HCT116 (cell line): ENCODE data around the gene PLEKHA4. TPM values are rescaled to one million over a fixed set of nuclear protein-coding genes. Genes with fewer than 3 reads are reported as not detected.

Experiments used
- ATAC-seq: fragments of 200-7000 bp; cut with Tn5 transposase; 2 replicates; pipeline ENCODE4 v1.9.1; 2020; ENCODE audit warnings: mild to moderate bottlenecking, moderate library complexity
- BruUV-seq: library from RNA; stranded (reverse); fragments of 400-500 nt; replicated peaks from 2 replicates; lab custom pipeline; 2021; lab: Mats Ljungman, UMichigan
- CTCF ChIA-PET: fragments of 300-600 bp; sonication (Branson Sonifier 250); formaldehyde crosslinking; loops from one replicate; lab custom pipeline; 2021; ENCODE audit warnings: antibody characterized with exemption; lab: Charles Lee
- POLR2A ChIA-PET: fragments of 300-600, 350-600 bp; sonication (Branson Sonifier 250); formaldehyde crosslinking; loops from one replicate; lab custom pipeline; 2021; ENCODE audit warnings: antibody characterized with exemption; lab: Charles Lee
- RAD21 ChIA-PET, 2 experiments: fragments of 300-600 bp; sonication (Branson Sonifier 250); formaldehyde crosslinking; loops; one replicate each; lab custom pipeline; 2023; ENCODE audit warnings: low total read pairs in 2 of 2; ENCODE audit not compliant: uncharacterized antibody in 2 of 2, unreplicated experiment in 2 of 2, low non-redundant PET in 1 of 2; lab: Charles Lee
- DNase-seq: peaks from one replicate; pipeline ENCODE4 v3.0.0-alpha.2; 2010; ENCODE audit warnings: low read depth, low spot score
- H2AFZ ChIP-seq: fragments of 200-600 bp; shearing (Covaris generic), sonication (generic); 2 replicates; pipeline ENCODE4 v1.6.1; 2017; ENCODE audit warnings: low read depth, mixed run types, mixed read lengths, antibody characterized with exemption, low read length; ENCODE audit not compliant: poor library complexity, severe bottlenecking
- H3K27ac ChIP-seq: 2 replicates; pipeline ENCODE4 v1.5.1; 2012; ENCODE audit warnings: low read depth, low read length
- H3K27me3 ChIP-seq: fragments of 200-600 bp; sonication (generic); 2 replicates; pipeline ENCODE4 v1.6.1; 2016; ENCODE audit warnings: mixed run types, low read length, mixed read lengths; ENCODE audit not compliant: insufficient read depth
- H3K36me3 ChIP-seq, 2 experiments: fragments of 200-500 bp in 1 of 2; fragments of 200-600 bp in 1 of 2; sonication (Bioruptor generic) in 1 of 2; sonication (generic) in 1 of 2; 2 replicates each; pipeline versions ENCODE4 v1.5.1 to v1.6.1; 2014 to 2016; ENCODE audit warnings: low read length in 2 of 2, inconsistent platforms in 1 of 2, mixed read lengths in 1 of 2, mixed run types in 1 of 2; ENCODE audit not compliant: insufficient read depth in 2 of 2, control insufficient read depth in 1 of 2
- H3K4me1 ChIP-seq, 2 experiments: fragments of 200-600 bp in 1 of 2; sonication (generic) in 1 of 2; 2 replicates each; pipeline versions ENCODE4 v1.5.1 to v1.6.1; 2012 to 2017; ENCODE audit warnings: low read length in 2 of 2, inconsistent platforms in 1 of 2, mild to moderate bottlenecking in 1 of 2, mixed read lengths in 1 of 2, mixed run types in 1 of 2, moderate library complexity in 1 of 2; ENCODE audit not compliant: insufficient read depth in 2 of 2, control insufficient read depth in 1 of 2
- H3K4me2 ChIP-seq: fragments of 200-600 bp; sonication (generic); 2 replicates; pipeline ENCODE4 v1.6.1; 2017; ENCODE audit warnings: mixed run types, low read length, mixed read lengths
- H3K4me3 ChIP-seq, 2 experiments: fragments of 200-600 bp in 1 of 2; sonication (generic) in 1 of 2; replicated peaks in 1 of 2; 2 replicates each; pipeline ENCODE4 v1.5.1; 2011 to 2016; ENCODE audit warnings: low read length in 2 of 2, control low read depth in 1 of 2, low read depth in 1 of 2, mild to moderate bottlenecking in 1 of 2, mixed read lengths in 1 of 2, mixed run types in 1 of 2
- H3K79me2 ChIP-seq: fragments of 200-600 bp; sonication (generic); 2 replicates; pipeline ENCODE4 v1.6.1; 2017; ENCODE audit warnings: mild to moderate bottlenecking, mixed run types, low read length, moderate library complexity, mixed read lengths; ENCODE audit not compliant: insufficient read depth
- H3K9ac ChIP-seq: fragments of 200-600 bp; sonication (generic); 2 replicates; pipeline ENCODE4 v1.6.1; 2016; ENCODE audit warnings: low read length, mixed read lengths
- H3K9me2 ChIP-seq: fragments of 200-600 bp; sonication (generic), shearing (Covaris generic); 2 replicates; pipeline ENCODE4 v1.6.1; 2017; ENCODE audit warnings: mixed run types, mild to moderate bottlenecking, moderate library complexity; ENCODE audit not compliant: insufficient read depth
- H3K9me3 ChIP-seq, 2 experiments: fragments of 200-500 bp in 1 of 2; fragments of 200-600 bp in 1 of 2; sonication (Bioruptor generic) in 1 of 2; sonication (generic) in 1 of 2; 2 replicates each; pipeline ENCODE4 v1.6.1; 2014 to 2017; ENCODE audit warnings: low read length in 2 of 2, mixed read lengths in 2 of 2, inconsistent platforms in 1 of 2, low read depth in 1 of 2, mild to moderate bottlenecking in 1 of 2, mixed run types in 1 of 2, moderate library complexity in 1 of 2; ENCODE audit not compliant: control insufficient read depth in 1 of 2, insufficient read depth in 1 of 2
- H4K20me1 ChIP-seq: fragments of 200-600 bp; sonication (generic), shearing (Covaris generic); 2 replicates; pipeline ENCODE4 v1.6.1; 2017; ENCODE audit warnings: mixed run types, mild to moderate bottlenecking, moderate library complexity; ENCODE audit not compliant: insufficient read depth
- CBX3 ChIP-seq: IDR thresholded peaks from 2 replicates; pipeline ENCODE4 v1.6.1; 2012; ENCODE audit warnings: low read depth
- CEBPB ChIP-seq: IDR thresholded peaks from 2 replicates; pipeline ENCODE4 v1.6.1; 2012; ENCODE audit warnings: low read depth
- FOSL1 ChIP-seq: IDR thresholded peaks from 2 replicates; pipeline ENCODE4 v1.6.1; 2012; ENCODE audit warnings: low read depth
- JUND ChIP-seq: IDR thresholded peaks from 2 replicates; pipeline ENCODE4 v1.6.1; 2012
- POLR2A ChIP-seq: IDR thresholded peaks from 2 replicates; pipeline ENCODE4 v1.7.0; 2011; ENCODE audit warnings: borderline replicate concordance; ENCODE audit not compliant: insufficient read depth, insufficient read length; ENCODE audit errors: extremely low read depth
- POLR2AphosphoS5 ChIP-seq: IDR thresholded peaks from 2 replicates; pipeline ENCODE4 v1.6.1; 2011; ENCODE audit warnings: mild to moderate bottlenecking, low read depth, low read length, moderate library complexity
- RAD21 ChIP-seq: IDR thresholded peaks from 2 replicates; pipeline ENCODE4 v1.6.1; 2012; ENCODE audit warnings: low read depth, mild to moderate bottlenecking
- SIN3A ChIP-seq: IDR thresholded peaks from 2 replicates; pipeline ENCODE4 v1.6.1; 2012; ENCODE audit warnings: low read depth
- TCF7L2 ChIP-seq: IDR thresholded peaks from 2 replicates; pipeline ENCODE4 v1.7.0; 2011; ENCODE audit warnings: borderline replicate concordance, inconsistent platforms; ENCODE audit not compliant: insufficient read depth, insufficient read length; ENCODE audit errors: extremely low read depth
- YY1 ChIP-seq: IDR thresholded peaks from 2 replicates; pipeline ENCODE4 v1.6.1; 2011; ENCODE audit warnings: low read length, low read depth, moderate library complexity, mild to moderate bottlenecking; ENCODE audit not compliant: insufficient replicate concordance; ENCODE audit errors: extremely low read depth
- ZNF274 ChIP-seq: fragments of 200-500 bp; sonication (Bioruptor generic); IDR thresholded peaks from 2 replicates; pipeline ENCODE4 v1.6.1; 2014; ENCODE audit warnings: mild to moderate bottlenecking, low read depth, low read length, inconsistent platforms
- intact Hi-C: fragments of 100-400 bp; cut with micrococcal nuclease; formaldehyde crosslinking; loops from 2 replicates; pipeline ENCODE4 v1.10.0; 2022
- total RNA-seq: library from RNA; stranded (reverse); gene quantifications from one replicate; pipeline ENCODE4 v1.2.1, GENCODE V29; 2021; ENCODE audit not compliant: unreplicated experiment
- TF ChIP-seq, protein P1 (sequence below): IDR thresholded peaks from 2 replicates; pipeline ENCODE4 v1.6.1; 2012
- TF ChIP-seq, protein P2 (sequence below): IDR thresholded peaks from 2 replicates; pipeline ENCODE4 v1.6.1; 2011; ENCODE audit warnings: mild to moderate bottlenecking, low read length, moderate library complexity; ENCODE audit not compliant: insufficient replicate concordance; ENCODE audit errors: extremely low read depth
- TF ChIP-seq, protein P3 (sequence below), 3 experiments: fragments of 200-600 bp in 1 of 3; sonication (generic) in 1 of 3; IDR thresholded peaks in 2 of 3; conservative IDR thresholded peaks in 1 of 3; 2 replicates each; pipeline ENCODE4 v1.5.1; 2012 to 2017; ENCODE audit warnings: low read depth in 2 of 3, low read length in 2 of 3, antibody characterized with exemption in 1 of 3, borderline replicate concordance in 1 of 3, control low read depth in 1 of 3, mild to moderate bottlenecking in 1 of 3, mixed read lengths in 1 of 3, mixed run types in 1 of 3, moderate library complexity in 1 of 3; ENCODE audit not compliant: insufficient read depth in 1 of 3
- TF ChIP-seq, protein P4 (sequence below): IDR thresholded peaks from 2 replicates; pipeline ENCODE4 v1.6.1; 2012; ENCODE audit warnings: low read depth
- TF ChIP-seq, protein P5 (sequence below): IDR thresholded peaks from 2 replicates; pipeline ENCODE4 v1.6.1; 2012

Gene PLEKHA4
- total RNA-seq, 1 experiment from 2014 or later = 20.4 TPM

DNA sequence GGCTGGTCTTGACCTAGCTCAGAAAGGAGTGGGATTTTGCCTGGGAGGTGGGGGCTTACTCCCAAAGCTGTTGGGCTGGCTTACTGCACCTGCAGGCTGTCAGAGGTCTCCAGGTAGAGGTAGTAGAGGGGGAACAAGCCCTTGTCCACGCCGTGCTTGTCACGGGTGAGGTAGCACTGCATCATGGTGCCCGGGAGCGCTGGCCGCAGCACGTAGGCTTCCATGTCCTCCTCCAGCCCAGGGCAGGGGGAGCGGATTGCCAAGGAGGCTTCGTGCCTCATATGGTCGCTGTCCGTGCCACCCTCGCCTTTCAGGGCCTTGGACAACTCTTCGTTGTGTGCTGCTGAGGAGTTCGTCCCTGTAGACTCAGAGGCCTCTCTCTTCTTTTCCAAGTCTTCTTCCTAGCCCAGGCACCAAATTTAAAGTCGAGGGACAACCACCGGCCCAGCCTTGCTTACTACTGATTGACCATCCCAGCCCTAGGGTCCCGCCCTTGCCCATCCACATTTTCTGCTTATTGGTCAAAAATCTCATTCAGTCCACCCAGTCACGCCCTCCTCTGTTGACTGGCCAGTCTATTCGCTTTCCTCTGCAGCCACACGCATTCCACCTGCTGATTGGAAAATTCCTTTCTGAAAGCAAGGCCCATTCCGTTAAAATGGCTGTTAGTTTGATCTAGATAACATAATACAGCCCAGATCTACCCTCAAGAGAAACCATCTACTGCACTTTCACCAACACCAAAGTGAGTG is 19.6 kb upstream of the PLEKHA4 start:
- TF ChIP-seq, protein P1, sequence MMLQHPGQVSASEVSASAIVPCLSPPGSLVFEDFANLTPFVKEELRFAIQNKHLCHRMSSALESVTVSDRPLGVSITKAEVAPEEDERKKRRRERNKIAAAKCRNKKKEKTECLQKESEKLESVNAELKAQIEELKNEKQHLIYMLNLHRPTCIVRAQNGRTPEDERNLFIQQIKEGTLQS = no peak
- TF ChIP-seq TCF7L2 = no peak
- TF ChIP-seq, protein P2, sequence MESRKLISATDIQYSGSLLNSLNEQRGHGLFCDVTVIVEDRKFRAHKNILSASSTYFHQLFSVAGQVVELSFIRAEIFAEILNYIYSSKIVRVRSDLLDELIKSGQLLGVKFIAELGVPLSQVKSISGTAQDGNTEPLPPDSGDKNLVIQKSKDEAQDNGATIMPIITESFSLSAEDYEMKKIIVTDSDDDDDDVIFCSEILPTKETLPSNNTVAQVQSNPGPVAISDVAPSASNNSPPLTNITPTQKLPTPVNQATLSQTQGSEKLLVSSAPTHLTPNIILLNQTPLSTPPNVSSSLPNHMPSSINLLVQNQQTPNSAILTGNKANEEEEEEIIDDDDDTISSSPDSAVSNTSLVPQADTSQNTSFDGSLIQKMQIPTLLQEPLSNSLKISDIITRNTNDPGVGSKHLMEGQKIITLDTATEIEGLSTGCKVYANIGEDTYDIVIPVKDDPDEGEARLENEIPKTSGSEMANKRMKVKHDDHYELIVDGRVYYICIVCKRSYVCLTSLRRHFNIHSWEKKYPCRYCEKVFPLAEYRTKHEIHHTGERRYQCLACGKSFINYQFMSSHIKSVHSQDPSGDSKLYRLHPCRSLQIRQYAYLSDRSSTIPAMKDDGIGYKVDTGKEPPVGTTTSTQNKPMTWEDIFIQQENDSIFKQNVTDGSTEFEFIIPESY = no peak
- TF ChIP-seq POLR2AphosphoS5 = no peak
- TF ChIP-seq, protein P3, sequence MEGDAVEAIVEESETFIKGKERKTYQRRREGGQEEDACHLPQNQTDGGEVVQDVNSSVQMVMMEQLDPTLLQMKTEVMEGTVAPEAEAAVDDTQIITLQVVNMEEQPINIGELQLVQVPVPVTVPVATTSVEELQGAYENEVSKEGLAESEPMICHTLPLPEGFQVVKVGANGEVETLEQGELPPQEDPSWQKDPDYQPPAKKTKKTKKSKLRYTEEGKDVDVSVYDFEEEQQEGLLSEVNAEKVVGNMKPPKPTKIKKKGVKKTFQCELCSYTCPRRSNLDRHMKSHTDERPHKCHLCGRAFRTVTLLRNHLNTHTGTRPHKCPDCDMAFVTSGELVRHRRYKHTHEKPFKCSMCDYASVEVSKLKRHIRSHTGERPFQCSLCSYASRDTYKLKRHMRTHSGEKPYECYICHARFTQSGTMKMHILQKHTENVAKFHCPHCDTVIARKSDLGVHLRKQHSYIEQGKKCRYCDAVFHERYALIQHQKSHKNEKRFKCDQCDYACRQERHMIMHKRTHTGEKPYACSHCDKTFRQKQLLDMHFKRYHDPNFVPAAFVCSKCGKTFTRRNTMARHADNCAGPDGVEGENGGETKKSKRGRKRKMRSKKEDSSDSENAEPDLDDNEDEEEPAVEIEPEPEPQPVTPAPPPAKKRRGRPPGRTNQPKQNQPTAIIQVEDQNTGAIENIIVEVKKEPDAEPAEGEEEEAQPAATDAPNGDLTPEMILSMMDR (IDR thresholded peaks at IDR 0.05 in 2 of 3, conservative IDR thresholded peaks at IDR 0.05 in 1 of 3; ENCODE audit: borderline replicate concordance in 1 of 3, insufficient read depth in 1 of 3, low read depth in 2 of 3, low read length in 2 of 3) = no peak
- TF ChIP-seq FOSL1 = no peak
- no peak for TF ChIP-seq ZNF274
- no peak for TF ChIP-seq RAD21
- TF ChIP-seq POLR2A = no peak
- no peak for TF ChIP-seq JUND
- TF ChIP-seq CBX3 = no peak
- TF ChIP-seq, protein P4, sequence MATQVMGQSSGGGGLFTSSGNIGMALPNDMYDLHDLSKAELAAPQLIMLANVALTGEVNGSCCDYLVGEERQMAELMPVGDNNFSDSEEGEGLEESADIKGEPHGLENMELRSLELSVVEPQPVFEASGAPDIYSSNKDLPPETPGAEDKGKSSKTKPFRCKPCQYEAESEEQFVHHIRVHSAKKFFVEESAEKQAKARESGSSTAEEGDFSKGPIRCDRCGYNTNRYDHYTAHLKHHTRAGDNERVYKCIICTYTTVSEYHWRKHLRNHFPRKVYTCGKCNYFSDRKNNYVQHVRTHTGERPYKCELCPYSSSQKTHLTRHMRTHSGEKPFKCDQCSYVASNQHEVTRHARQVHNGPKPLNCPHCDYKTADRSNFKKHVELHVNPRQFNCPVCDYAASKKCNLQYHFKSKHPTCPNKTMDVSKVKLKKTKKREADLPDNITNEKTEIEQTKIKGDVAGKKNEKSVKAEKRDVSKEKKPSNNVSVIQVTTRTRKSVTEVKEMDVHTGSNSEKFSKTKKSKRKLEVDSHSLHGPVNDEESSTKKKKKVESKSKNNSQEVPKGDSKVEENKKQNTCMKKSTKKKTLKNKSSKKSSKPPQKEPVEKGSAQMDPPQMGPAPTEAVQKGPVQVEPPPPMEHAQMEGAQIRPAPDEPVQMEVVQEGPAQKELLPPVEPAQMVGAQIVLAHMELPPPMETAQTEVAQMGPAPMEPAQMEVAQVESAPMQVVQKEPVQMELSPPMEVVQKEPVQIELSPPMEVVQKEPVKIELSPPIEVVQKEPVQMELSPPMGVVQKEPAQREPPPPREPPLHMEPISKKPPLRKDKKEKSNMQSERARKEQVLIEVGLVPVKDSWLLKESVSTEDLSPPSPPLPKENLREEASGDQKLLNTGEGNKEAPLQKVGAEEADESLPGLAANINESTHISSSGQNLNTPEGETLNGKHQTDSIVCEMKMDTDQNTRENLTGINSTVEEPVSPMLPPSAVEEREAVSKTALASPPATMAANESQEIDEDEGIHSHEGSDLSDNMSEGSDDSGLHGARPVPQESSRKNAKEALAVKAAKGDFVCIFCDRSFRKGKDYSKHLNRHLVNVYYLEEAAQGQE = no peak
- TF ChIP-seq, protein P5, sequence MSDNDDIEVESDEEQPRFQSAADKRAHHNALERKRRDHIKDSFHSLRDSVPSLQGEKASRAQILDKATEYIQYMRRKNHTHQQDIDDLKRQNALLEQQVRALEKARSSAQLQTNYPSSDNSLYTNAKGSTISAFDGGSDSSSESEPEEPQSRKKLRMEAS = no peak
- TF ChIP-seq YY1 = no peak
- no peak for TF ChIP-seq SIN3A
- TF ChIP-seq CEBPB = no peak
- no peak for DNase-seq
- ChIA-PET RAD21 (no interaction called here), CTCF (no interaction called here), POLR2A (interaction anchor here (1.1 kb wide), 1 partner anchor 9 kb away, joined by 3 read pairs; no protein-coding TSS in a partner anchor)
- H3K36me3 ChIP-seq = no peaks in the 10 kb centered on the region
- H2AFZ ChIP-seq = no peak overlapping the region
- H3K4me3 ChIP-seq = no peak overlapping the region
- no peak overlapping the region for H3K27ac ChIP-seq
- no peak for ATAC-seq
- H3K9me2 ChIP-seq = no peaks in the 10 kb centered on the region
- no TSS peak for BruUV-seq
- H3K79me2 ChIP-seq = no peaks in the 10 kb centered on the region
- no peaks in the 10 kb centered on the region for H3K27me3 ChIP-seq
- no peaks in the 10 kb centered on the region for H3K9me3 ChIP-seq
- H3K9ac ChIP-seq = no peak overlapping the region
- intact Hi-C loops = no loop called here
- H3K4me2 ChIP-seq = no peak overlapping the region
- peaks cover 0 to 10% of the 10 kb centered on the region in 2 experiments; a peak in 2 of 4 replicates for H3K4me1 ChIP-seq
- H4K20me1 ChIP-seq = no peaks in the 10 kb centered on the region
